ENCODE measurements around the gene SPPL3. TPM values are rescaled to one million over a fixed set of nuclear protein-coding genes. Genes with fewer than 3 reads are reported as not detected.
A peak's percentile ranks its signal among the peaks of the same experiment; 100 is the strongest.

The SPPL3 gene
- total RNA-seq, 2 experiments from 2014 or later = 38.3 to 43.4 TPM

DNA sequence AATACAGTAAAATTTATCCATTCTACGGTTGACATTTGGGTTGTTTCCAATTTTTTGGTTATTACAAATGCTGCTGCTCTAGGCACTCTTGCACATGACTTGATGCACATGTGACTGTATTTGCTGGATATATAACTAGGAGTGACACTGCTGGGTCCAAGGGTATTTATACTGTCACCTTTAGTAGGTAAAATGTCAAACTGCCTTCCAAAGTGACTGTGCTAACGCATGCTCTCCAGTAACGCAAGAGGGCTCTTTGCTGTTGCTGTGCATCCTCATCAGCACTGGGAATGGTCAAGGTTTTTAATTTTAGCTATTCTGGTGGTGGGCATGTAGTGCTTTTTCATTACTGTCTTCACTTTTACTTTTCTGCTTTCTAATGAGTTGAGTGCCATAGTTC lies 116.3 kb downstream of the SPPL3 start:
- Mint-ChIP-seq H3K4me3 (no peak overlapping the region), H3K36me3 (ENCODE audit: low read depth) (peaks cover 56% of the 10 kb centered on the region), H3K27me3 (no peaks in the 10 kb centered on the region), H3K27ac (peak overlapping the region; percentile 28), H3K9me3 (no peaks in the 10 kb centered on the region), H3K4me1 (ENCODE audit: low read depth) (peaks cover 62% of the 10 kb centered on the region)
- no peak overlapping the region for H3K27ac ChIP-seq (ENCODE audit: low read depth in 1 of 2, low read length in 2 of 2)
- peaks cover 4% of the 10 kb centered on the region for H3K4me1 ChIP-seq (ENCODE audit: insufficient read depth, low read length)
- H3K9me3 ChIP-seq (ENCODE audit: control insufficient read depth in 1 of 2, insufficient read depth in 1 of 2, low read length in 2 of 2) = no peaks in the 10 kb centered on the region
- TF ChIP-seq, protein P1, sequence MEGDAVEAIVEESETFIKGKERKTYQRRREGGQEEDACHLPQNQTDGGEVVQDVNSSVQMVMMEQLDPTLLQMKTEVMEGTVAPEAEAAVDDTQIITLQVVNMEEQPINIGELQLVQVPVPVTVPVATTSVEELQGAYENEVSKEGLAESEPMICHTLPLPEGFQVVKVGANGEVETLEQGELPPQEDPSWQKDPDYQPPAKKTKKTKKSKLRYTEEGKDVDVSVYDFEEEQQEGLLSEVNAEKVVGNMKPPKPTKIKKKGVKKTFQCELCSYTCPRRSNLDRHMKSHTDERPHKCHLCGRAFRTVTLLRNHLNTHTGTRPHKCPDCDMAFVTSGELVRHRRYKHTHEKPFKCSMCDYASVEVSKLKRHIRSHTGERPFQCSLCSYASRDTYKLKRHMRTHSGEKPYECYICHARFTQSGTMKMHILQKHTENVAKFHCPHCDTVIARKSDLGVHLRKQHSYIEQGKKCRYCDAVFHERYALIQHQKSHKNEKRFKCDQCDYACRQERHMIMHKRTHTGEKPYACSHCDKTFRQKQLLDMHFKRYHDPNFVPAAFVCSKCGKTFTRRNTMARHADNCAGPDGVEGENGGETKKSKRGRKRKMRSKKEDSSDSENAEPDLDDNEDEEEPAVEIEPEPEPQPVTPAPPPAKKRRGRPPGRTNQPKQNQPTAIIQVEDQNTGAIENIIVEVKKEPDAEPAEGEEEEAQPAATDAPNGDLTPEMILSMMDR (IDR thresholded peaks at IDR 0.05) = no peak
- peaks cover 9% of the 10 kb centered on the region for H3K36me3 ChIP-seq (ENCODE audit: insufficient read depth, low read length)
- CTCF ChIA-PET = no interaction called here
- no peak overlapping the region for H3K4me3 ChIP-seq (ENCODE audit: low read length)
- no peaks in the 10 kb centered on the region for H3K27me3 ChIP-seq (ENCODE audit: control insufficient read depth in 1 of 2, insufficient read depth in 2 of 2, low read length in 2 of 2)
- POLR2A ChIA-PET = no interaction called here
- no peak for DNase-seq
- intact Hi-C loops (cut with DNase I, micrococcal nuclease) = no loop called here
- ATAC-seq (ENCODE audit: poor library complexity) = no peak

DNA sequence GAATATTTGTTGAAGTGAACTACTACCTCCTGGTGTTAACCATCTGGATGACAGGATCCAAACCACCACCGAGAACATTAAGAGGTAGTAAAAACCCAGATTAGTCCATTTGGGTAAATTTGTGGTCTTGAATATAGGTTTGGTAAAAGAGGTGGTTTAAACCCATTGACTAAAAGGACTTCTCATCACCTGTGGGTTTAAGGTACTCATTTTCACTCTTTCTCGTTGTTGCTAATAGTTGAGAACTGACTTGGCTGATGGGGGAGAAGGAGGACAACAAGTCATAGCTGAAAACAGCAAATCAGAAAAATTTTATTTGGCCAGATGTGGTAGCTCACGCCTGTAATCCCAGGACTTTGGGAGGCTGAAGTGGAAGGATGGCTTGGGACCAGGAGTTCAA lies 119.4 kb downstream of the SPPL3 start:
- DNase-seq (no peak), ATAC-seq (ENCODE audit: poor library complexity) (no peak)
- H3K9me3 Mint-ChIP-seq = no peaks in the 10 kb centered on the region
- peaks cover 7% of the 10 kb centered on the region for H3K4me1 ChIP-seq (ENCODE audit: insufficient read depth, low read length)
- no peaks in the 10 kb centered on the region for H3K9me3 ChIP-seq (ENCODE audit: control insufficient read depth in 1 of 2, insufficient read depth in 1 of 2, low read length in 2 of 2)
- no peak overlapping the region for H3K4me3 ChIP-seq (ENCODE audit: low read length)
- H3K27ac ChIP-seq (ENCODE audit: low read depth in 1 of 2, low read length in 2 of 2) = no peak overlapping the region
- TF ChIP-seq, protein P1 (IDR thresholded peaks at IDR 0.05) = no peak
- peaks cover 53% of the 10 kb centered on the region for H3K36me3 Mint-ChIP-seq (ENCODE audit: low read depth)
- no peaks in the 10 kb centered on the region for H3K27me3 ChIP-seq (ENCODE audit: control insufficient read depth in 1 of 2, insufficient read depth in 2 of 2, low read length in 2 of 2)
- intact Hi-C loops (cut with DNase I, micrococcal nuclease) = no loop called here
- H3K4me1 Mint-ChIP-seq (ENCODE audit: low read depth) = peaks cover 48% of the 10 kb centered on the region
- H3K4me3 Mint-ChIP-seq = no peak overlapping the region
- H3K36me3 ChIP-seq (ENCODE audit: insufficient read depth, low read length) = peaks cover 27% of the 10 kb centered on the region
- no peaks in the 10 kb centered on the region for H3K27me3 Mint-ChIP-seq
- H3K27ac Mint-ChIP-seq = peak overlapping the region; percentile 19
- ChIA-PET POLR2A (no interaction called here), CTCF (no interaction called here)

DNA sequence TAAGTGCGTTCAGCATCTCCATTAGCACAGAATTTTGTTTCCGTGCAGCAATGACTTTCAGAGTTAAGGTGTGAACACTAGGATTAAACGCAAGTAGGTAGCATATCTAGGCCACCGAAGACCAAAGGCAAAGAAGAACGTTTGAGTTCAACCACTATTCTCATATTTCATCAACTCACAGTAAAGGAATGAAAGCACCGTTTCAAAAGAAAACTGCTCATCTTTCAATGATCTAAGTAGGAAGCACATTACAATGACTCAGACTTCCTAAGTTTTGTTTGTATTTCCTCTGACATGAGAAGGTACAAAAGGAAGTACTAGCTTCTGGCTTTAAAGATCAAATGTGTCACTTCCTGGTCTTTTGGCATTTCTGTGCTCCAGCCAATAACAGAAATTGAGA lies 121.0 kb downstream of the SPPL3 start:
- ATAC-seq (ENCODE audit: poor library complexity) (peak; percentile 32), DNase-seq (peak in 3 of 14 experiments; percentile 19 to 32 (median 28))
- no peaks in the 10 kb centered on the region for H3K9me3 ChIP-seq (ENCODE audit: control insufficient read depth in 1 of 2, insufficient read depth in 1 of 2, low read length in 2 of 2)
- peak overlapping the region in 1 of 2 donors; percentile 14 for H3K27ac ChIP-seq (ENCODE audit: low read depth in 1 of 2, low read length in 2 of 2)
- Mint-ChIP-seq H3K36me3 (ENCODE audit: low read depth) (peaks cover 57% of the 10 kb centered on the region), H3K27ac (peak overlapping the region; percentile 78), H3K4me3 (peak overlapping the region; percentile 25), H3K27me3 (no peaks in the 10 kb centered on the region), H3K4me1 (ENCODE audit: low read depth) (peaks cover 41% of the 10 kb centered on the region), H3K9me3 (no peaks in the 10 kb centered on the region)
- H3K36me3 ChIP-seq (ENCODE audit: insufficient read depth, low read length) = peaks cover 34% of the 10 kb centered on the region
- TF ChIP-seq, protein P1 (IDR thresholded peaks at IDR 0.05) = no peak
- intact Hi-C loops (cut with DNase I, micrococcal nuclease) = no loop called here
- peaks cover 7% of the 10 kb centered on the region for H3K4me1 ChIP-seq (ENCODE audit: insufficient read depth, low read length)
- no peaks in the 10 kb centered on the region for H3K27me3 ChIP-seq (ENCODE audit: control insufficient read depth in 1 of 2, insufficient read depth in 2 of 2, low read length in 2 of 2)
- CTCF ChIA-PET = interaction anchor here (1.7 kb wide), 1 partner anchor 16 kb away, joined by 4 read pairs; no protein-coding TSS in a partner anchor
- POLR2A ChIA-PET = interaction anchor here (0.6 to 0.7 kb wide), 2 partner anchors 102 to 196 kb away, joined by 3 read pairs; no protein-coding TSS in a partner anchor
- H3K4me3 ChIP-seq (ENCODE audit: low read length) = no peak overlapping the region
